ENCODE results near the gene GARIN5A. TPM values are rescaled to one million over a fixed set of nuclear protein-coding genes. Genes with fewer than 3 reads are reported as not detected.

Gene GARIN5A
- total RNA-seq, 4 donors from 2014 or later: 0.53 to 2.0 (median 1.5) TPM

DNA sequence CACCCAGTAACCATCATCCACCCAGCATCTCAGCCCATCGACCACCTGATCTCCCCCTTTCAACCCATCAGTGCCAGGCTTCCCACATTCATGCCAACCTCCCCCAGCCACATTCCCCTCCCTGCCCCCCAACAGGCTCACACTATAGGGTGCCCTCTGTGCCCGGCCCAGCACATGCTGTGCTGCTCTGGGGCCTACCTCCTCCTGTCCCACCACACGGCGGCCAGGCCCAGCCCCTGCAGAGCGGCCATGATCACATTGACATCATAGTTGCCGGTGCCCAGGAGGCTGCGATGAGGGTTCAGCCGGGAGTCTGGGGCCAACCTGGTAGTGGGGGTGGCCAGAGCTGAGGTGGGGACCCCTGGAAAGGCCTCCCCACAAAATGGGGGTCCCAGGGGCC, 30.7 kb upstream of the GARIN5A start:
- Histone ChIP-seq H3K27me3 (no peaks in the 10 kb centered on the region), H3K27ac (no peak overlapping the region), H3K9me3 (no peaks in the 10 kb centered on the region), H3K4me3 (no peak overlapping the region), H3K36me3 (peaks cover 0 to 16% (median 0%) of the 10 kb centered on the region in 3 donors), H3K4me1 (peaks cover 7 to 25% (median 8%) of the 10 kb centered on the region in 3 donors)
- TF ChIP-seq, protein P1, sequence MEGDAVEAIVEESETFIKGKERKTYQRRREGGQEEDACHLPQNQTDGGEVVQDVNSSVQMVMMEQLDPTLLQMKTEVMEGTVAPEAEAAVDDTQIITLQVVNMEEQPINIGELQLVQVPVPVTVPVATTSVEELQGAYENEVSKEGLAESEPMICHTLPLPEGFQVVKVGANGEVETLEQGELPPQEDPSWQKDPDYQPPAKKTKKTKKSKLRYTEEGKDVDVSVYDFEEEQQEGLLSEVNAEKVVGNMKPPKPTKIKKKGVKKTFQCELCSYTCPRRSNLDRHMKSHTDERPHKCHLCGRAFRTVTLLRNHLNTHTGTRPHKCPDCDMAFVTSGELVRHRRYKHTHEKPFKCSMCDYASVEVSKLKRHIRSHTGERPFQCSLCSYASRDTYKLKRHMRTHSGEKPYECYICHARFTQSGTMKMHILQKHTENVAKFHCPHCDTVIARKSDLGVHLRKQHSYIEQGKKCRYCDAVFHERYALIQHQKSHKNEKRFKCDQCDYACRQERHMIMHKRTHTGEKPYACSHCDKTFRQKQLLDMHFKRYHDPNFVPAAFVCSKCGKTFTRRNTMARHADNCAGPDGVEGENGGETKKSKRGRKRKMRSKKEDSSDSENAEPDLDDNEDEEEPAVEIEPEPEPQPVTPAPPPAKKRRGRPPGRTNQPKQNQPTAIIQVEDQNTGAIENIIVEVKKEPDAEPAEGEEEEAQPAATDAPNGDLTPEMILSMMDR (IDR thresholded peaks at IDR 0.05): no peak
- no peak for TF ChIP-seq POLR2A (IDR thresholded peaks at IDR 0.05)
- 88 to 97% methylated on average over 1 to 6 of the region's 8 CpGs for WGBS, 2 donors
- no peak for DNase-seq
- intact Hi-C loops (cut with DNase I): no loop called here

GRCh38 chr19:50506700-50507099, 30.1 kb upstream of the GARIN5A start:
- H3K27me3 ChIP-seq: no peaks in the 10 kb centered on the region
- H3K4me1 ChIP-seq: peaks cover 7 to 20% (median 8%) of the 10 kb centered on the region in 3 donors
- H3K36me3 ChIP-seq: peaks cover 0 to 16% (median 0%) of the 10 kb centered on the region in 3 donors
- TF ChIP-seq, protein P1 (IDR thresholded peaks at IDR 0.05): no peak
- TF ChIP-seq POLR2A (IDR thresholded peaks at IDR 0.05): no peak
- 91% methylated on average over 6 to 10 of the region's 10 CpGs for WGBS, 2 donors
- no peak overlapping the region for H3K4me3 ChIP-seq
- intact Hi-C loops (cut with DNase I): no loop called here
- no peak overlapping the region for H3K27ac ChIP-seq
- no peaks in the 10 kb centered on the region for H3K9me3 ChIP-seq
- DNase-seq: no peak

- intact Hi-C loops (cut with DNase I): no loop called here
- H3K27me3 ChIP-seq: no peaks in the 10 kb centered on the region
- H3K4me1 ChIP-seq: peaks cover 7 to 17% (median 8%) of the 10 kb centered on the region in 3 donors
- peaks cover 0 to 16% (median 0%) of the 10 kb centered on the region in 3 donors for H3K36me3 ChIP-seq
- WGBS, 2 donors: 82 to 100% methylated on average over 2 to 10 of the region's 30 CpGs
- TF ChIP-seq, protein P1 (IDR thresholded peaks at IDR 0.05): no peak
- TF ChIP-seq POLR2A (IDR thresholded peaks at IDR 0.05): no peak
- no peaks in the 10 kb centered on the region for H3K9me3 ChIP-seq
- no peak overlapping the region for H3K27ac ChIP-seq
- no peak overlapping the region for H3K4me3 ChIP-seq
- no peak for DNase-seq
These were observed 29.4 kb upstream of the GARIN5A start for GRCh38 chr19:50505856-50506611.

DNA sequence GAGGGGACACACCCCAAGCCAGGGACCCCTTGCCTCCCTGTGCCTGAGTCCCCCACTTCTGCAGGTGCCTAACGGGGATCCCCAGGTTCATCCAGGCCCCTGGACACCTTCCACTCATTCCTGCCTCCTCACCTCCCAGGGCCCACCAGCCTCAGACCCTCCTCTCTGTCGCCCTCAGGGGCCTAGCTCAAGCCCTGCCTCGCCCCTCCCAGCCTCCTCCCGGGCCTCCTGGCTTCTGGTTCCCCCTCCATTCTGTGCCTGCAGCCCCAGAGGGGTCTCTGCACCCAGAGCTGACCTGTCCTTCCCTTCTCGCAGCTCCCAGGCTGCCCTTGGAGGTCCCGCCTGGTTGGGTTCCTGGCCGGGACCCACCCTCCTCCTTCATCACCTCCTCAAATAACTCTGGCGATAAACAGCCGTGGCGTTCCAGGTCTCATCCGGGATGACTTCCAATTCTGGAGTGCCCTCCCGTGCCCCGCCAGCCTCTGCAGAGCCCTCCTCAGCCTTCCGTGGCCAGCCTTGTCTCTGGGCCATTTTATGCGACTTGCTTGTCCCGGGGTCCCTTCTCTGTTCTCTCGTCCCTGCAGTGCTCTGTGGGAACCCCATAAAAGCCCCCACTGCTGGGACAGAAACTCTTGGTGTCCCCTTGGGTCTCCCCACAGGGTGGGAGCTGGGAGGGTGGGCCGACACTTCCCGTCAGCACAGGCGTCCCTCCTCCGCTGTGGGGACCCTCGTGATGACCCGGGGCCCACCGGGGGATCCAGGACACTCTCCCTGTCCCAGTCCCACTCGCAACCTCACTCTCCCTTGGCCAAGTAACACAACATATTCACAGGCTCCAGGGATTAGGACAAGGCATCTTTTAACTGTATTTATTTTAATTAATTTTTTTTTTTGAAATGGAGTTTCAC, 25.2 kb upstream of the GARIN5A start:
- Histone ChIP-seq H3K4me3 (no peak overlapping the region), H3K27me3 (no peaks in the 10 kb centered on the region), H3K9me3 (no peaks in the 10 kb centered on the region), H3K36me3 (peaks cover 0 to 11% (median 0%) of the 10 kb centered on the region in 3 donors), H3K27ac (no peak overlapping the region), H3K4me1 (no peaks in the 10 kb centered on the region)
- TF ChIP-seq POLR2A (IDR thresholded peaks at IDR 0.05): no peak
- TF ChIP-seq, protein P1 (IDR thresholded peaks at IDR 0.05): no peak
- intact Hi-C loops (cut with DNase I): no loop called here
- 51 to 59% methylated on average over 9 to 21 of the region's 25 CpGs for WGBS, 2 donors
- no peak for DNase-seq

DNA sequence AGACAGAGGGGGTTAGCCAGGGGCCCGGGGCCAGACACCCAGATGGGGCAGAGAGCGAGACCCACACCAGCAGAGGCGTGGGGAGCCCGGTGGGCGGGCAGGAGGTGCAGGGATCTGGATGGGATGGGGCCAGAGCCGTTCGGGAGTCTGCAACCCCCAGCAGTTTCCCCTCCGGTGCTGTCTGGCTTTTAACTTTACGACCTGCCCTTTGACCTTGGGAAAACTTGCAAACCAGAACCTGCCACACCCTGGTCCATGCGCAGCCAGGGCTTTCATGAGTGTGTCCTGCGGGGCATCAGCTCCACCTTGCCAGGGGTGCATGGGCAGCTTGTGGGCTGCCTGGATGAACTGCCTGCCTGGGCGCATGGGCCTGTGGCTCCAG, 24.5 kb upstream of the GARIN5A start:
- H3K27ac ChIP-seq: no peak overlapping the region
- H3K4me1 ChIP-seq: no peaks in the 10 kb centered on the region
- H3K27me3 ChIP-seq: no peaks in the 10 kb centered on the region
- H3K9me3 ChIP-seq: no peaks in the 10 kb centered on the region
- no peak for DNase-seq
- H3K36me3 ChIP-seq: peaks cover 0 to 8% (median 0%) of the 10 kb centered on the region in 3 donors
- no peak for TF ChIP-seq POLR2A (IDR thresholded peaks at IDR 0.05)
- TF ChIP-seq, protein P1 (IDR thresholded peaks at IDR 0.05): no peak
- intact Hi-C loops (cut with DNase I): no loop called here
- no peak overlapping the region for H3K4me3 ChIP-seq
- 70 to 74% methylated on average over 10 to 11 of the region's 12 CpGs for WGBS, 2 donors
